HG03354 (cell line): ENCODE data around the gene KRT3.

Experiments used
- ATAC-seq: cut with Tn5 transposase; IDR thresholded peaks from one replicate; pipeline ENCODE4 v1.9.1; 2021; ENCODE audit warnings: mild to moderate bottlenecking; ENCODE audit not compliant: unreplicated experiment, poor library complexity, severe bottlenecking

The KRT3 gene

DNA sequence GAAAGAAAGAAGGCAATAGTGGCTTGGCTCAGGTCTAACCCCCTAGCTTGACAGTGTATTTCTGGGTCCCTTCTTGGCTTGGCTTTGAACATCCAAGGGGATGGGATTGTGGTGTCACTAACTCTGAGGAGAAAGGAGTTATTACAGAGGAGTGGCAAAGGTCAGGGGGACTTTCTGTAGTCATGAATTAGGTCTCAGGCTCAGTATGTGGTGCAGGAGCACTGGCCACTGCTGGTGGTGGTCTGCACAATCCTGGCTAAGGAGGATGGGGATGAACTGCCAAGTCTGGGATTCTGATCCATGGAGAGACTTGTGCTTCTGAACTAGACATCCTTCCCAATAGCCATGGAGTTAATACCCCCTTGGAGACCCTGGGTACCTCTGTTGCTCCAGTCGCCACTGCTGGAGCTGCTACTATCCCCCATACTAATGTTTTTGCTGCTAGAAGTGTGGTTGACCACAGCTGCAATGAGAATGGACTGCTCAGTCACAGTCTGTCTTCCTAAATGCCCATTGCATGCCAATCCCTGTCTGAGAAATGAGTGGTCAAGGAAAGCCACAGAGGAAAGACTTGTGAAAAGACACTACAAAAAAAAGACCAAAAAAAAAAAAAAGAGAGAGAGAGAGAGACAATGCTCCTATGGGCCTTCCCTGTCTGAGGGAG is 51.3 kb downstream of the KRT3 start:
- no peak for ATAC-seq

DNA sequence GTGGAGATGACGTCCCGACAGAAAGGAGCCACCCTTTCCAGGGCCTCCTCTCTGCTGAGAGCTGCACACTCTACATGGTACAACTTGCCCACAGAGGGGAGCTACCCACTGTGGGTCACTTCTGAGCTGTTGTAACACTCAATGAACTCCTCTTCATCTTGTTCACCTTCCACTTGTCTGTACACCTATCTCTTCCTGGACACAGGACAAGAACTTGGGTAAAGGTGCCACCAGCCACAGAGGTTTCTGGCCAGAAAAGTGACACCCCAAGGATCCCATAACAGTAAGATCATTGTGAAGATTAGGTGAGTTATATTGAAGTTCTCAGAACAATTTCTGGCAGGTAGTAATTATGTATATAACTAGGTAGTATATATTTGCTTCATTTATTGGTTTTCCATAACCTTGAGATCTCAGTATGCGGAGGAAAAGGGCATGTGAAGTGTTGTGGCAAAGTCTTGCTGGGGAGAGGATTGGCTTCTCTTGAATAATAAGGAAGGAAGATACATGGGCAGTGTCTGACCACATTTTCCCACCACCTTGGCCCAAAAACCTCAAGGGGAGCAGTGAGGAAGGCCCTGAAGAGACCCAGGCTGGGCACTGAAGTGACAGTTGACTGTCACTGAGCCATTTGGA is 53.0 kb downstream of the KRT3 start:
- ATAC-seq, result no peak

DNA sequence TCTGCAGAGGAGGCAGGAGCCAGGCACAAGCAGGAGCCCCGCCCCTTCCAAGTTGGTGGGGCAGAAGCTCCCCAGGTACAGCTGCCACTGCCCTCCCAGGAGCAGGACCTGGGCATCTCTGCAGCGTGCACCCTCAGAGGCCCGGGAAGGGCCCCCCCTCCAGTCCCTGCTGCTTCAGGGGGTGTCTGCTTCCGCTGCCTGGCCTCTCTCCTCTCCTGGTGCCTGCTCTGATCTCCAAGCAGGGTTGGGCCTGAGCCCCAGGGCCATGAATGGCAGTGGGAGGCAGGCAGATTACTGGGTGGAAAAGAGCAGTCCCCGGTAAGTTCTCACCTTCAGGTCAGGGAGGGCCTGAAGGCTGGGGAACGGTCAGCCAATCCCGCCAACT is 53.7 kb downstream of the KRT3 start:
- no peak for ATAC-seq

GRCh38 chr12:52741375-52742195 is 54.3 kb downstream of the KRT3 start:
- no peak for ATAC-seq

GRCh38 chr12:52740584-52740983 is 55.3 kb downstream of the KRT3 start:
- no peak for ATAC-seq

DNA sequence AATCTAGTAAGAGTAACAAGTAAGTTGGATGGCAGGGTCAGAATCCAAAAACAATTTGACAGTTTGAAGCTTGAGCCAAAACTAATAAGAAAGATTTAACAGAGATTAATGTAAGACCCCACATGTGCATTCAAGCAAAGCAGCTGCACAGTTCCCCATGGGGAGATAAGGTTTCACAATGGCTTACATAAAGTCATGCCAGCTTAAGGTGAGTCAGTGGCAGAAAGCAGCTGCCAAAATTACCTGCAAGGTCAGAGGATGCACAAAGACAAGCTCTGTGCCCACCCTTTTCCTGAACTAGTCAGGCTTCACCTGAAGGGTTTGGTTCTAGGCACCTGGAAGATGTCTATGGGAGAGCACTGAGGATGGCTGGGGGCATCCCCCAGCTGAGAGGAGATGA is 56.0 kb downstream of the KRT3 start:
- no peak for ATAC-seq
